ENCODE measurements around the gene CITED2.

DNA sequence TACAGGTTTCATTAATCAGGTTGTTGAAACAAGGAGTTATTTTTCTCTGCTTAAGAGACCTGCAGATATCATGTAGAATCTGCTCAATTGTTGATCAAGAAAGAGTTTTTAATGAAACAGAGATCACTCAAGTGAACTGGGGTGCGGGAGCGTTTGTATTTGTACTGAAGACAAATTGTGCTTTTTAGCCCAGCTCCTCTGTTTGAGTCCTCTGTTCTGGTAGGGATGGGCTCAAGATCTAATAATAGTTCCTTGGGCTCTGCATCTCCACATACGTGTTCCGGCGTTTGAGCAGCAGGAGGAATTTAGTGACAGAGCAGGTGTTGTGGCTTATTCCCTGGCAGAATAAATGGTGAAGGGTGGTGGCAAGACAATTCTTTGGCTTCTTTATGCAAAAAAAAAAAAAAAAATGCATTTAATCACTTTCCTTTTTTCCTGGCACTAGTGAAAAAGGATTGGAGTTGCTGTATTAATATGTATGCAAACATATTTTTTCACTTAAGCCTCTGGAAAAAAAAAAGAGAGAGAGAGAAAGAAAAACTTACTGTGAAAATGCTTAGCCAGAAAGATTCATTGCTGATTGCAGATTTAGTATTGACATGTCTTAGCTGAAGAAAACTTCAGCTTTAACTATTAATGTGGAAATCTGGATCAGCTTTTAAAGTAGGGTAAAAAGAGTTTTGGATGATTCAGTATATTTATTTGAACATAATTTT is 4.0 kb downstream of the CITED2 start:
- TF ChIP-seq CTCF (conservative IDR thresholded peaks at IDR 0.05; ENCODE audit: low read depth, low read length), result no peak
- TF ChIP-seq EZH2 (IDR thresholded peaks at IDR 0.05; ENCODE audit: low read length, unreplicated experiment), result no peak

All from PC-3 (cell line).